GM06990 (cell line): ENCODE data around the gene SLC6A19.

Source experiments
- DNase-seq: peaks from one replicate; pipeline ENCODE4 v3.0.0-alpha.2; 2011; ENCODE audit not compliant: insufficient read length; ENCODE audit errors: extremely low read depth
- H3K27me3 ChIP-seq: replicated peaks from 2 replicates; pipeline ENCODE4 v1.6.0; 2011; ENCODE audit warnings: low read length; ENCODE audit not compliant: control insufficient read depth, insufficient read depth
- H3K36me3 ChIP-seq: 2 replicates; pipeline ENCODE4 v1.5.1; 2011; ENCODE audit warnings: low read length; ENCODE audit not compliant: control insufficient read depth, insufficient read depth
- H3K4me3 ChIP-seq: replicated peaks from 2 replicates; pipeline ENCODE4 v1.5.1; 2011; ENCODE audit warnings: low read depth, mild to moderate bottlenecking, control low read depth, low read length
- TF ChIP-seq, protein P1 (sequence below): IDR thresholded peaks from 2 replicates; pipeline ENCODE4 v1.5.1; 2011; ENCODE audit warnings: low read length, control low read depth, mild to moderate bottlenecking, inconsistent platforms; ENCODE audit not compliant: insufficient read depth, poor library complexity, severe bottlenecking

Gene SLC6A19

DNA sequence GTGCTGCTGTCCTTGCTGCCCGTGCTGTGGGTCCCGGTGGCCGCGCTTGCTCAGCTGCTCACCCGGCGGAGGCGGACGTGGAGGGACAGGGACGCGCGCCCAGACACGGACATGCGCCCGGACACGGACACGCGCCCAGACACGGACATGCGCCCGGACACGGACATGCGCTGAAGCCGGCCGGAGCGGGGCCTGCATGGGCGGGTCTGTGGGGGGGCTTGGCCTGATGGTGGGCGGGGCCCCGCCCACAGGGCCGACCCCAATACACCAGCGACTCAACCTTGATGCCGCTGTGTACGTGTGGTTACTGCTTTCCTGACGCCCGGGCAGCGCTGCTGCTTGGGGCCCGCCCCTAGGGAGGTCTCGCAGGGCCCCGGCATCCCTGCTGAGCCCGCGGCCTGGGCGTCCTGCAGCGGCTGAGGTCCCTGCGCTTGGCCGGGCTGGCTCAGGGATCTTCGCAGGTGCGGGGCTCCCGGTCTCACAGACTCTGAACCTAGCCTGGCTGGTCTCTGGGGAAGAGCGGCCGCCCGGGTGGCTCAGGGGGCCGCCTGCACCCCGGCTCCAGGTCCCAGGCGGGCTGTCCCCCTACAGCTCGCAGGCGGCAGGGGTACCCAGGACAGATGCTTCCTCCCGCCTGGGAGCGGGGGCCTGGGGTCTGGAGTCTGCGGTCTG is 44.6 kb downstream of the SLC6A19 start:
- H3K36me3 ChIP-seq: no peaks in the 10 kb centered on the region
- H3K27me3 ChIP-seq: no peaks in the 10 kb centered on the region; the same call in 1 of the 2 replicates
- no peak overlapping the region for H3K4me3 ChIP-seq
- DNase-seq: no peak
- TF ChIP-seq, protein P1, sequence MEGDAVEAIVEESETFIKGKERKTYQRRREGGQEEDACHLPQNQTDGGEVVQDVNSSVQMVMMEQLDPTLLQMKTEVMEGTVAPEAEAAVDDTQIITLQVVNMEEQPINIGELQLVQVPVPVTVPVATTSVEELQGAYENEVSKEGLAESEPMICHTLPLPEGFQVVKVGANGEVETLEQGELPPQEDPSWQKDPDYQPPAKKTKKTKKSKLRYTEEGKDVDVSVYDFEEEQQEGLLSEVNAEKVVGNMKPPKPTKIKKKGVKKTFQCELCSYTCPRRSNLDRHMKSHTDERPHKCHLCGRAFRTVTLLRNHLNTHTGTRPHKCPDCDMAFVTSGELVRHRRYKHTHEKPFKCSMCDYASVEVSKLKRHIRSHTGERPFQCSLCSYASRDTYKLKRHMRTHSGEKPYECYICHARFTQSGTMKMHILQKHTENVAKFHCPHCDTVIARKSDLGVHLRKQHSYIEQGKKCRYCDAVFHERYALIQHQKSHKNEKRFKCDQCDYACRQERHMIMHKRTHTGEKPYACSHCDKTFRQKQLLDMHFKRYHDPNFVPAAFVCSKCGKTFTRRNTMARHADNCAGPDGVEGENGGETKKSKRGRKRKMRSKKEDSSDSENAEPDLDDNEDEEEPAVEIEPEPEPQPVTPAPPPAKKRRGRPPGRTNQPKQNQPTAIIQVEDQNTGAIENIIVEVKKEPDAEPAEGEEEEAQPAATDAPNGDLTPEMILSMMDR: no peak

GRCh38 chr5:1246711-1247431 is 45.5 kb downstream of the SLC6A19 start:
- no peaks in the 10 kb centered on the region; the same call in 1 of the 2 replicates for H3K27me3 ChIP-seq
- H3K4me3 ChIP-seq: no peak overlapping the region
- TF ChIP-seq, protein P1: no peak
- H3K36me3 ChIP-seq: no peaks in the 10 kb centered on the region
- no peak for DNase-seq

- no peaks in the 10 kb centered on the region for H3K36me3 ChIP-seq
- H3K27me3 ChIP-seq: no peaks in the 10 kb centered on the region; the same call in 1 of the 2 replicates
- H3K4me3 ChIP-seq: no peak overlapping the region
- TF ChIP-seq, protein P1: no peak
- no peak for DNase-seq
Measured at GRCh38 chr5:1247811-1248210, 46.4 kb downstream of the SLC6A19 start.

DNA sequence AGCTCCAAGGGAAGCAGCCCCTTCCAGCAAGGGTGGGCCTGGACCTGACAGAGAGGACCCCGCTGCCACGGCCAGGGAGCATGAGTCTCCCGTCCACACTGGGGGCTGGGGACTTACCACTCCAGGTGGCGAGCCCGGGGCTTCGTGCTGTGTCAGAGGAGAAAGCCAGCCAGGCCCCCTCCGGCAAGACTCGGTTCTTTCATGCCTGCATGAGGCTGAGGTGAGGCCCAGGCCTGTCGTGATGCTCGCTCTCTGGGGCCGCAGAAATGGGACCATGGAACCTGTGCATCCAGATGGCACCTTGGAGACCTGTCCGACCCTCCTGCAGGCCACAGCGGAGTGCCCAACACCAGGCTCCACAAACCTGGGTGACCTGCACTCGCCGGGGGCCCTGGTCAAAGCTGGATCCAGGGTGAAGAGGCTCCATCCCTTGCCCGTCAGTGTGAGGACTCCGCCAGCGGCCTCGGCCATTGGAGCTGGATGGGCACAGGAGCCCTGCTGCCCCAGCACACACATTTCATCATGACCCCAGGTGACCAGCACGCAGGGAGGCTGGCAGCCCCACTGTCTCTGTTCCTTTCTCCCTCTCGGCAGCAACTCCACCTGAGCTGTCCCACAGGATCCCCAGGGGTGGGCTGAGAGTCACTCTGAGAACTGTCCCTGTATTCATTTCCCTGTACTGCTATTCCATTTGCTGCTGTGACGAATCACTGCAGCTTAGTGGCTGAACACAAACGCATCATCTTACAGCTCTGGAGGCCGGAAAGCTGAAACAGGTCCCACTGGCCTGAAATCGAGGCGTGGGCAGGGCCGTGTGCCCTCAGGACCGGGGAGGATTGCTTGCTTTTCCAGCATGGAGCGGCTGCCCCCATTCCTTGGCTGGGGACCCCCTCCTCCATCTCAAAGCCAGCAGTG is 48.2 kb downstream of the SLC6A19 start:
- H3K36me3 ChIP-seq: no peaks in the 10 kb centered on the region
- DNase-seq: no peak
- no peaks in the 10 kb centered on the region; the same call in 1 of the 2 replicates for H3K27me3 ChIP-seq
- H3K4me3 ChIP-seq: no peak overlapping the region
- TF ChIP-seq, protein P1: no peak

GRCh38 chr5:1251678-1252580 is 50.5 kb downstream of the SLC6A19 start:
- no peak overlapping the region for H3K4me3 ChIP-seq
- no peaks in the 10 kb centered on the region; the same call in 1 of the 2 replicates for H3K27me3 ChIP-seq
- H3K36me3 ChIP-seq: no peaks in the 10 kb centered on the region
- TF ChIP-seq, protein P1: no peak
- no peak for DNase-seq
